Lower lobe of right lung (tissue), 2 donors: ENCODE results near the gene RBM14. TPM values are rescaled to one million over a fixed set of nuclear protein-coding genes. Genes with fewer than 3 reads are reported as not detected.
A peak's percentile ranks its signal among the peaks of the same experiment; 100 is the strongest.

Experiments
- ATAC-seq, 2 donors: fragments of 200-7000 bp; cut with Tn5 transposase; one replicate each; pipeline ENCODE4 v1.9.1; 2020 to 2022; ENCODE audit warnings: mild to moderate bottlenecking in 2 of 2, moderate library complexity in 2 of 2
- DNase-seq: peaks from one replicate; pipeline ENCODE4 v3.0.0-alpha.2; 2020
- H3K27ac ChIP-seq: fragments of 200-600 bp; one replicate; pipeline ENCODE4 v1.8.0; 2022
- H3K27me3 ChIP-seq: fragments of 200-600 bp; one replicate; pipeline ENCODE4 v1.8.0; 2022; ENCODE audit warnings: low read depth
- H3K36me3 ChIP-seq: fragments of 200-600 bp; one replicate; pipeline ENCODE4 v1.8.0; 2022; ENCODE audit warnings: mild to moderate bottlenecking
- H3K4me1 ChIP-seq: fragments of 200-600 bp; one replicate; pipeline ENCODE4 v1.8.0; 2022
- H3K4me3 ChIP-seq: fragments of 200-600 bp; one replicate; pipeline ENCODE4 v1.8.0; 2022; ENCODE audit warnings: mild to moderate bottlenecking
- H3K9me3 ChIP-seq: fragments of 200-600 bp; one replicate; pipeline ENCODE4 v1.8.0; 2022
- CTCF ChIP-seq: fragments of 200-600 bp; IDR thresholded peaks from one replicate; pipeline ENCODE4 v1.8.0; 2022; ENCODE audit warnings: antibody characterized with exemption, mild to moderate bottlenecking
- intact Hi-C: fragments of 100-400 bp; cut with DNase I; formaldehyde crosslinking; loops from one replicate; pipeline ENCODE4 v1.11.0; 2022
- long read RNA-seq: library from polyadenylated mRNA; unstranded; transcript quantifications from one replicate; pipeline ENCODE4 v2.0.0, GENCODE V29; 2021
- total RNA-seq: library from RNA; stranded (reverse); fragmentation: NEBNext Ultra II Directional; extraction: Animal tissue kit (Norgen Biotek cat#: 25700); gene quantifications from one replicate; pipeline ENCODE4 v1.2.1, GENCODE V29; 2021
- donor health status: DM: no; HTN: yes; CAD: no; lungs with severe emphysema.

RBM14 gene
- 93.4 TPM for total RNA-seq
- long read RNA-seq, transcript RBM14-201 (3 exons, 2,828 nt) = major isoform, 24 of 43 reads
- long read RNA-seq, partial matches to known transcripts = 14 of 43 reads
- long read RNA-seq, other reads (novel, unspliced or antisense) = 0 of 43 reads

GRCh38 chr11:66616379-66617154 lies at the start of gene RBM14:
Gene RBM14 (plus strand): TSS chr11:66616630. CDS start chr11:66616721, 91 bp downstream.
- peak within 1 kb of the TSS; percentile 78 for H3K4me3 ChIP-seq
- ATAC-seq = peak; percentile 98
- H3K9me3 ChIP-seq = no peaks in the 10 kb centered on the region
- H3K27ac ChIP-seq = peak within 1 kb of the TSS; percentile 98
- no peak for TF ChIP-seq CTCF
- DNase-seq = peak; percentile 99
- peaks cover 13% of the 10 kb centered on the region for H3K36me3 ChIP-seq
- H3K27me3 ChIP-seq = no peaks in the 10 kb centered on the region
- peaks cover 44% of the 10 kb centered on the region for H3K4me1 ChIP-seq
- intact Hi-C loops = no loop called here

- intact Hi-C loops = no loop called here
- TF ChIP-seq CTCF = no peak
- Histone ChIP-seq H3K9me3 (no peaks in the 10 kb centered on the region), H3K27ac (no peak overlapping the region), H3K36me3 (no peaks in the 10 kb centered on the region), H3K4me3 (peak overlapping the region; percentile 77), H3K27me3 (no peaks in the 10 kb centered on the region), H3K4me1 (peaks cover 17% of the 10 kb centered on the region)
- peak in 1 of 2 donors; percentile 5 for ATAC-seq
- DNase-seq = no peak
Observed at GRCh38 chr11:66567787-66568123, 48.7 kb upstream of the RBM14 start.

GRCh38 chr11:66568124-66568916 lies 48.1 kb upstream of the RBM14 start, which contains the start of gene CTSF:
Gene CTSF (minus strand): TSS chr11:66568606. CDS start chr11:66568486, 120 bp downstream.
- Histone ChIP-seq H3K27me3 (no peaks in the 10 kb centered on the region), H3K4me1 (peaks cover 17% of the 10 kb centered on the region), H3K36me3 (no peaks in the 10 kb centered on the region), H3K9me3 (no peaks in the 10 kb centered on the region), H3K27ac (peak within 1 kb of the TSS; percentile 36), H3K4me3 (peak within 1 kb of the TSS; percentile 77)
- peak; percentile 92 for DNase-seq
- TF ChIP-seq CTCF = no peak
- intact Hi-C loops = no loop called here
- peak; percentile 94 to 96 for ATAC-seq

- DNase-seq = no peak
- TF ChIP-seq CTCF = no peak
- no peaks in the 10 kb centered on the region for H3K9me3 ChIP-seq
- no peaks in the 10 kb centered on the region for H3K27me3 ChIP-seq
- no peaks in the 10 kb centered on the region for H3K36me3 ChIP-seq
- H3K4me1 ChIP-seq = peaks cover 17% of the 10 kb centered on the region
- no peak overlapping the region for H3K27ac ChIP-seq
- ATAC-seq = no peak
- H3K4me3 ChIP-seq = no peak overlapping the region
- intact Hi-C loops = no loop called here
Observed at GRCh38 chr11:66569076-66569475, 47.4 kb upstream of the RBM14 start.

- ATAC-seq (no peak), DNase-seq (no peak)
- no peaks in the 10 kb centered on the region for H3K27me3 ChIP-seq
- H3K36me3 ChIP-seq = no peaks in the 10 kb centered on the region
- H3K4me1 ChIP-seq = peaks cover 17% of the 10 kb centered on the region
- H3K4me3 ChIP-seq = no peak overlapping the region
- intact Hi-C loops = no loop called here
- H3K27ac ChIP-seq = no peak overlapping the region
- H3K9me3 ChIP-seq = no peaks in the 10 kb centered on the region
- TF ChIP-seq CTCF = no peak
Observed at GRCh38 chr11:66570079-66570849, 46.2 kb upstream of the RBM14 start.
